HG03108 (cell line): Measurements from ENCODE around the gene IZUMO2.
"Not testable (repeated sequence)": the region's sequence is repeated elsewhere in the genome, so short reads cannot be mapped to it uniquely, and the experiment has no call there.

Experiments used
- ATAC-seq: cut with Tn5 transposase; IDR thresholded peaks from one replicate; pipeline ENCODE4 v1.9.1; 2021; ENCODE audit warnings: moderate library complexity; ENCODE audit not compliant: unreplicated experiment

The IZUMO2 gene

GRCh38 chr19:50140118-50140845 is 22.8 kb downstream of the IZUMO2 start:
- not testable (repeated sequence) for ATAC-seq

GRCh38 chr19:50136603-50137365 is 26.3 kb downstream of the IZUMO2 start:
- not testable (repeated sequence) for ATAC-seq

- ATAC-seq = not testable (repeated sequence)
Measured at GRCh38 chr19:50135856-50136602, 27.1 kb downstream of the IZUMO2 start.

- not testable (repeated sequence) for ATAC-seq
Measured at GRCh38 chr19:50134777-50135719, 28.0 kb downstream of the IZUMO2 start.

GRCh38 chr19:50133518-50134492 is 29.3 kb downstream of the IZUMO2 start:
- ATAC-seq = not testable (repeated sequence)

GRCh38 chr19:50104012-50104411 is 59.1 kb downstream of the IZUMO2 start:
- ATAC-seq = not testable (repeated sequence)

GRCh38 chr19:50103405-50103804 is 59.7 kb downstream of the IZUMO2 start:
- ATAC-seq = not testable (repeated sequence)
